Motor neuron (in vitro differentiated cells): ENCODE measurements around the gene RNF144A. TPM values are rescaled to one million over a fixed set of nuclear protein-coding genes. Genes with fewer than 3 reads are reported as not detected.

Experiments used
- ATAC-seq, 8 experiments: fragments of 200-7000 bp; cut with Tn5 transposase; replicated peaks in 6 of 8; 2 replicates each; pipeline ENCODE4 v1.8.0; 2021; ENCODE audit warnings: mild to moderate bottlenecking in 8 of 8, moderate library complexity in 8 of 8
- H3K27ac ChIP-seq, 2 donors: fragments of 250-450 bp; sonication (Bioruptor Pico); 2 replicates each; pipeline ENCODE4 v1.9.0; 2021; ENCODE audit warnings: antibody characterized with exemption in 2 of 2, mild to moderate bottlenecking in 2 of 2, moderate library complexity in 1 of 2
- H3K4me1 ChIP-seq, 2 donors: fragments of 250-450 bp; sonication (Bioruptor Pico); replicated peaks in 1 of 2; 2 replicates each; pipeline ENCODE4 v1.6.1; 2021; ENCODE audit warnings: antibody characterized with exemption in 2 of 2, mild to moderate bottlenecking in 2 of 2, moderate library complexity in 1 of 2
- H3K4me3 ChIP-seq, 5 donors: fragments of 250-450 bp; sonication (Bioruptor Pico); 2 replicates each; pipeline ENCODE4 v1.9.0; 2021; ENCODE audit warnings: antibody characterized with exemption in 5 of 5, mild to moderate bottlenecking in 5 of 5, moderate library complexity in 4 of 5
- WGBS, 10 experiments: fragments of 450-650 bp; shearing (Covaris generic); methylation state at CpG; one replicate each; pipeline ENCODE4 v1.0.0; 2022; 5-methylcytosine and 5-hydroxymethylcytosine counted together
- in situ Hi-C, 9 experiments: fragments of 400-800 bp; cut with MboI; loops; one replicate each; pipeline ENCODE4 v1.15.0; 2021; ENCODE audit warnings: low sequenced_read_pairs in 9 of 9, low pct_unique_long_range_greater_than_20kb in 2 of 9; ENCODE audit not compliant: unreplicated experiment in 9 of 9
- total RNA-seq, 8 experiments: library from RNA; unstranded; fragments of 300-600 nt; gene quantifications; 2 replicates each; pipeline versions ENCODE4 v1.2.3 to v1.2.4, GENCODE V29; 2022

Gene RNF144A
- total RNA-seq, 8 experiments from 2014 or later, result 8.3 to 34.8 (median 22.5) TPM

GRCh38 chr2:7063789-7064188 is 146.6 kb downstream of the RNF144A start:
- no peak overlapping the region for H3K4me3 ChIP-seq
- no peak overlapping the region for H3K27ac ChIP-seq
- ATAC-seq, result no peak
- WGBS, 10 experiments, result 76 to 100% (median 94%) methylated on average over 1 to 3 of the region's 3 CpGs; no CpG with 5 or more reads in 3 of the 10 experiments
- H3K4me1 ChIP-seq, result peaks cover 0 to 6% of the 10 kb centered on the region in 2 donors
- in situ Hi-C loops, result no loop called here

DNA sequence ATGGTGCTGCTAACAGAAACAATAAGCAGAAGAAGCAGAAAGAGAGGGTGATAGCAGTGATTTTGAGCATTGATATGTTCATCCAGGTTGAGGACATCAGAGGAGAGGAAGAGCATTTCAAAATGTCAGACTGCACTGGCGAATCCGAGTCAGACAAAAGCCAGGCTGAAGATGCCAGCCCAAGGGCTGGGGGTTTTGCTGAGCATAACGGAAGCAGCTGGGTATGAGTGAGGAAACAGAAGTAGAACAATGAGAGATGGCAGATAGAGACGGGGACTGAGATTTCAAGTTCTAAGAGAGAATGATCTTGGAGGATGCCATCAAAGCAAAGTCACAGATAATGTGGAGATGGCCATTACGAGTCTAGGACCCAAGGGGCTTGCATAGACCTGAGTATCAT is 151.2 kb downstream of the RNF144A start:
- Histone ChIP-seq H3K27ac (no peak overlapping the region), H3K4me3 (no peak overlapping the region), H3K4me1 (no peaks in the 10 kb centered on the region)
- in situ Hi-C loops, result no loop called here
- ATAC-seq, result no peak
- 43 to 100% (median 75%) methylated on average over 1 to 5 of the region's 5 CpGs; no CpG with 5 or more reads in 2 of the 10 experiments for WGBS, 10 experiments

DNA sequence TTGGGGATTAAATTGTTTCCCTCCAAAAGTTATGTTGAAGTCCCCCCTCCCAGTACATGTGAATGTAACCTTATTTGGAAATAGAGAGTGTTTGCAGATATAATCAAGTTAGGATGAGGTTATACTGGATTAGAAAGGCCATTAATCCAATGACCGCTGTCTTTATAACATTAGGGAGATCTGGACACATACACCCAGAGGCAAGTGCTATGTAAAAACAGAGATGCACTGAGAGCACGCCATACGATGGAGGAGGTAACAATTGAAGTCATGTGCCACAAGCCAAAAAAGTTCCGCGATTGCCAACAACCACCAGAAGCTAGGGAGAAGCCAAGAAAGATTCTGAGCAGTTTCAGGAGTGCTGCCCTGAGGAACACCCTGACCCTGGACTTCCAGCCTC is 153.3 kb downstream of the RNF144A start:
- in situ Hi-C loops, result no loop called here
- ATAC-seq, result no peak
- Histone ChIP-seq H3K27ac (no peak overlapping the region), H3K4me3 (no peak overlapping the region), H3K4me1 (no peaks in the 10 kb centered on the region)
- 51 to 100% (median 94%) methylated on average over 1 to 5 of the region's 5 CpGs; no CpG with 5 or more reads in 2 of the 10 experiments for WGBS, 10 experiments

GRCh38 chr2:7071154-7071553 is 153.9 kb downstream of the RNF144A start:
- no peaks in the 10 kb centered on the region for H3K4me1 ChIP-seq
- no peak overlapping the region for H3K4me3 ChIP-seq
- in situ Hi-C loops, result no loop called here
- WGBS, 10 experiments, result 0 to 100% (median 85%) methylated on average over 1 to 6 of the region's 6 CpGs; no CpG with 5 or more reads in 2 of the 10 experiments
- no peak for ATAC-seq
- no peak overlapping the region for H3K27ac ChIP-seq

DNA sequence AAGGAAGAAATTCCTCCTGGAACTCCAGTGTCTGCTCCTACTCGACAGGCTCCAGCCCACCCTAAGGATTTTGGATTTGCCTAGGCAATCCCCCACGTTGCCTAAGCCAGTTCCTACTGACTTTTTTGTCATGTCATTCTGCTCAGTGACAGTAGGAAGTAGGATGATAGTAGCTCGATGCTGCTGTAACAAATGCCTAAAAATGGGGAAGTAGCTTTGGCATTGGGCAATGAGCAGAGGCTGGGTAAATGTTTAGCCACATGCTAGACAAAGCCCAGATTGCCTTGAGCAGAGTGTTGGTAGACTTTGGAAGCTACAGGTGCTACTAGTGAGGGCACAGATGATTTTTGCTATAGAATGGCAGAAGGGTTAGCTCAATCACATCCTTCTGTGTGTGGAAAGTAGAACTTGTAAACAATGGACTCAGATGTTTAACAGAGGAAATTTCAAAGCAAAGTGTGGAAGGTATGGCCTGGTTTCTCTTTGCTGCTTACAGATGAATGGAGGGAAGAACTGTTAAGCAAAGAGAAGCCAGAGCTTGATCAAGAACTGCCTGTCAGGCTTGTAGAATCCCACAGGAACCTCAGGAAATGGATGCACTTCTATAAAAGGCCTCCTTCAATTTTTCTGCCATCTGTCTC is 154.8 kb downstream of the RNF144A start:
- in situ Hi-C loops, result no loop called here
- WGBS, 10 experiments, result 40 to 92% (median 64%) methylated on average over 1 to 3 of the region's 3 CpGs; no CpG with 5 or more reads in 4 of the 10 experiments
- H3K27ac ChIP-seq, result no peak overlapping the region
- ATAC-seq, result no peak
- H3K4me1 ChIP-seq, result no peaks in the 10 kb centered on the region
- H3K4me3 ChIP-seq, result no peak overlapping the region

GRCh38 chr2:7073901-7074300 is 156.7 kb downstream of the RNF144A start:
- no peak overlapping the region for H3K4me3 ChIP-seq
- ATAC-seq, result peak in 1 of 8 experiments; percentile 23
- 5 to 100% (median 100%) methylated on average over 1 to 3 of the region's 3 CpGs; no CpG with 5 or more reads in 3 of the 10 experiments for WGBS, 10 experiments
- no peaks in the 10 kb centered on the region for H3K4me1 ChIP-seq
- in situ Hi-C loops, result no loop called here
- no peak overlapping the region for H3K27ac ChIP-seq

- no peaks in the 10 kb centered on the region for H3K4me1 ChIP-seq
- in situ Hi-C loops, result no loop called here
- no peak for ATAC-seq
- no peak overlapping the region for H3K27ac ChIP-seq
- 70 to 100% (median 91%) methylated on average over 1 of the region's 1 CpG; no CpG with 5 or more reads in 4 of the 10 experiments for WGBS, 10 experiments
- no peak overlapping the region for H3K4me3 ChIP-seq
Observed at GRCh38 chr2:7075834-7076233, 158.6 kb downstream of the RNF144A start.

DNA sequence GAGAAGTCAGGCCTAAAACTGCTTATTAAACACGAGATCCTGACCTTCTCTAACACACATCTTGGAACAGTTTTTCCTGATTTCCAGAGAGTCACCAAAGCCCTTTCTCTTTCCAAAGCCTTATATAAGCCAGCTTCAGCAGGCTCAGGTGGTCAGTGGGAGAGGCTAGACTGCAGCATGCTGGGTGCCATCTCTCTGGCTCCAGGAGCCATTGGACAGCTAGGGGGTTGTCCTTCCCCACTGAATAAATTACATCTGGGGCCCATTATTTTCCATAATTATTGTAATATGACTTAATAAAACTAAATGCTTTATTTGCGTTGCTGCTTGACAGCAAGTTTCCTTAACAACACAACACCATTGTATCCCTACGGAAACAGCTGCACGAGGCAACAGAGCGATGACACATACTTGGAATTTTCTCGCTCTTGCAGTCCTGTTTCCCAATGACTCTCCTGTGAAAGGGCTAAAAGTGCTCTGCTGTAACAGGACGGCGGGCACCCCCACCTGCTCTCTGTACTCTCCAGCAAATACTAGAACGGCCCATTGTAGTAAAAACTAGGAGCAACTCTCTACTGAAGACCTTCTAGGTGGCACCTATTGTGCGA is 160.6 kb downstream of the RNF144A start:
- Histone ChIP-seq H3K4me3 (no peak overlapping the region), H3K4me1 (no peaks in the 10 kb centered on the region), H3K27ac (no peak overlapping the region)
- 0 to 100% (median 91%) methylated on average over 1 to 9 of the region's 10 CpGs; no CpG with 5 or more reads in 1 of the 10 experiments for WGBS, 10 experiments
- in situ Hi-C loops, result no loop called here
- ATAC-seq, result peak in 3 of 8 experiments; percentile 26 to 42 (median 37)

GRCh38 chr2:7083580-7084509 is 166.6 kb downstream of the RNF144A start:
- in situ Hi-C loops, result no loop called here
- 14 to 92% (median 68%) methylated on average over 2 to 10 of the region's 10 CpGs; no CpG with 5 or more reads in 1 of the 10 experiments for WGBS, 10 experiments
- Histone ChIP-seq H3K27ac (no peak overlapping the region), H3K4me3 (no peak overlapping the region), H3K4me1 (no peaks in the 10 kb centered on the region)
- ATAC-seq, result peak in 3 of 8 experiments; percentile 44 to 76 (median 57)

DNA sequence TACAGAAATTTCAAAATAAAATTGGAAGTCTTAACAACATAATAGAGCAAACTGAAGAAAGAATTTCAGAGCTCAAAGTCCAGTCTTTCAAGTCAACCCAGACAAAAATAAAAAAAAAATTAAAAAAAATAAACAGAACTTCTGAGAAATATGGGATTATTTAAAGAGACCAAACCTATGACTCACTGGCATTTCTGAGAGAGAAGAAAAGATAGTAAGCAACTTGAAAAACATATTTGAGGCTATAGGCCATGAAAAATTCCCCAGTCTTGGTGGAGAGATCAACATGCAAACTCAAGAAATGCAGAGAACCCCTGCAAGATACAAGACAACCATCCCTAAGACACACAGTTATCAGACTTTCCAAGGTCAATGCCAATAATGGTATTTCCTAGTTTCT is 167.4 kb downstream of the RNF144A start:
- Histone ChIP-seq H3K4me1 (no peaks in the 10 kb centered on the region), H3K4me3 (no peak overlapping the region), H3K27ac (no peak overlapping the region)
- in situ Hi-C loops, result no loop called here
- no peak for ATAC-seq

GRCh38 chr2:7089284-7089683 is 172.1 kb downstream of the RNF144A start:
- Histone ChIP-seq H3K4me3 (no peak overlapping the region), H3K27ac (no peak overlapping the region), H3K4me1 (no peaks in the 10 kb centered on the region)
- no peak for ATAC-seq
- WGBS, 10 experiments, result 78 to 100% (median 88%) methylated on average over 1 to 7 of the region's 16 CpGs; no CpG with 5 or more reads in 3 of the 10 experiments
- in situ Hi-C loops, result no loop called here

DNA sequence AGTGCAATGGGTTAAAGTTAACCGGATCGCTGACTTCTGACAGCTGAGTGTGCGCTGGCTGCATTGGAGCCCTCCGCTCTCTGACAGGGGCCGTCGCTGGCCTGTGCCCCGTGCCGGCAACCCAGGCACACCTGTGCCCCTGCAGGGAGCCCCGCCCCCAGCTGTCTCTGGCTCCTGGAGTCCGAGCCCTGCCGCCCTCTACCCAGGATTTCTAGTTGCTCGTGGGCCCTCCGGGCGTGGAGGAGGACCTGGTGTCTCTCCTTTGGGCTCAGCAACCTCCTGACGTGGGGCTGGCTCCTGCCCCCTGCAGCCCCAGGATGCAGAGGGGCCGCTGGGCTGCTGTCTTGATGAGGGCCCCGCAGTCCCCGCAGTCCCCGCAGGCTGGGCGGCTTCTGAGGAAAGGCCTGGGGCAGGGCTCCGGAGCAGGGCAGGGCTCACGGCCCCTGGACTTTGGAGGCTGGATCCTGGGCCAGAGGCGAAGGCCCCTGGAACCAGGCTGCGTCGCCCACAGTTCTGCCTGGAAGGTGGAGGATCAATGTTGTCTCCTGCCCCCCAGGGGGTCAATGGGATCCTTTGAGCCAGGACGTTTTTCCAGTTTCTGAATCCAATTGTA is 172.8 kb downstream of the RNF144A start:
- ATAC-seq, result no peak
- H3K4me3 ChIP-seq, result no peak overlapping the region
- in situ Hi-C loops, result loop anchor here in 2 of 9 experiments (10.0 kb wide), 1 partner anchor 1595 kb away; the partner anchor contains the start of gene ID2 (in 2 of the 2)
- WGBS, 10 experiments, result 60 to 89% (median 76%) methylated on average over 3 to 9 of the region's 26 CpGs; no CpG with 5 or more reads in 6 of the 10 experiments
- H3K27ac ChIP-seq, result no peak overlapping the region
- no peaks in the 10 kb centered on the region for H3K4me1 ChIP-seq
